Measurements from ENCODE around the gene CLDN24. TPM values are rescaled to one million over a fixed set of nuclear protein-coding genes. Genes with fewer than 3 reads are reported as not detected.
A peak's percentile ranks its signal among the peaks of the same experiment; 100 is the strongest.

Gene CLDN24
- total RNA-seq, 6 donors from 2014 or later: not detected

GRCh38 chr4:183318656-183319055, 3.6 kb downstream of the CLDN24 start:
- TF ChIP-seq POLR2A (IDR thresholded peaks at IDR 0.05) (no peak), EP300 (IDR thresholded peaks at IDR 0.05) (no peak), POLR2AphosphoS5 (IDR thresholded peaks at IDR 0.05) (no peak)
- TF ChIP-seq, protein P1, sequence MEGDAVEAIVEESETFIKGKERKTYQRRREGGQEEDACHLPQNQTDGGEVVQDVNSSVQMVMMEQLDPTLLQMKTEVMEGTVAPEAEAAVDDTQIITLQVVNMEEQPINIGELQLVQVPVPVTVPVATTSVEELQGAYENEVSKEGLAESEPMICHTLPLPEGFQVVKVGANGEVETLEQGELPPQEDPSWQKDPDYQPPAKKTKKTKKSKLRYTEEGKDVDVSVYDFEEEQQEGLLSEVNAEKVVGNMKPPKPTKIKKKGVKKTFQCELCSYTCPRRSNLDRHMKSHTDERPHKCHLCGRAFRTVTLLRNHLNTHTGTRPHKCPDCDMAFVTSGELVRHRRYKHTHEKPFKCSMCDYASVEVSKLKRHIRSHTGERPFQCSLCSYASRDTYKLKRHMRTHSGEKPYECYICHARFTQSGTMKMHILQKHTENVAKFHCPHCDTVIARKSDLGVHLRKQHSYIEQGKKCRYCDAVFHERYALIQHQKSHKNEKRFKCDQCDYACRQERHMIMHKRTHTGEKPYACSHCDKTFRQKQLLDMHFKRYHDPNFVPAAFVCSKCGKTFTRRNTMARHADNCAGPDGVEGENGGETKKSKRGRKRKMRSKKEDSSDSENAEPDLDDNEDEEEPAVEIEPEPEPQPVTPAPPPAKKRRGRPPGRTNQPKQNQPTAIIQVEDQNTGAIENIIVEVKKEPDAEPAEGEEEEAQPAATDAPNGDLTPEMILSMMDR (IDR thresholded peaks at IDR 0.05): no peak
- Histone ChIP-seq H3K4me1 (peaks cover 0 to 4% (median 0%) of the 10 kb centered on the region in 4 donors), H3K9me3 (no peaks in the 10 kb centered on the region), H3K27ac (no peak overlapping the region), H3K4me3 (no peak overlapping the region), H3K27me3 (no peaks in the 10 kb centered on the region), H3K36me3 (peaks cover 0 to 32% (median 12%) of the 10 kb centered on the region in 4 donors)
- WGBS, 2 donors: 82 to 84% methylated on average over 10 of the region's 10 CpGs
- ATAC-seq (ENCODE audit: low FRiP score in 2 of 2) (no peak), DNase-seq (peak in 1 of 2 donors; percentile 40)

- WGBS, 2 donors: 92 to 93% methylated on average over 9 of the region's 9 CpGs
- Histone ChIP-seq H3K4me3 (no peak overlapping the region), H3K27ac (no peak overlapping the region), H3K4me1 (no peaks in the 10 kb centered on the region), H3K36me3 (peaks cover 9 to 52% (median 27%) of the 10 kb centered on the region in 4 donors), H3K9me3 (no peaks in the 10 kb centered on the region), H3K27me3 (no peaks in the 10 kb centered on the region)
- ATAC-seq (ENCODE audit: low FRiP score in 2 of 2) (no peak), DNase-seq (no peak)
- no peak for TF ChIP-seq EP300 (IDR thresholded peaks at IDR 0.05)
- TF ChIP-seq POLR2AphosphoS5 (IDR thresholded peaks at IDR 0.05): no peak
- TF ChIP-seq, protein P1 (IDR thresholded peaks at IDR 0.05): no peak
- TF ChIP-seq POLR2A (IDR thresholded peaks at IDR 0.05): no peak
Measured at GRCh38 chr4:183314806-183315205, 7.4 kb downstream of the CLDN24 start.

DNA sequence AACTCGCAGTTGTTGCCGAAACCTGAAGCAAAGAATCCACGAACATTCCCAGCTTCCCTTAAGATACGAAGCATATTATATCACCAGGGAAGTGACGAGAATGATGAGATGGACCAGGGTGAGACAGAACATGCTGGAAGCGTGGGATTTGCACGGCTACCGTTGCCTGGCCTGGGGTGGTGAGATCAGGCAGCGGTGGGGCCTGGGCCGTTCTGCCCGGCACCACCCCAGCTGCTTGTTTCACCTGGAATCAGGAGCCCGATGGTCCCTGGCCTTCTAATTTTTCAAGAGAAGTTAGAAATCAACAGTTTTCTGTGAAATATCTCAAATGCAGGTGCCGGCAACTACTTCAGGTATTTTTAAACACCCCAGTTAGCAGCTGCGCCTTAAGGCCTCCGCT, 7.9 kb downstream of the CLDN24 start:
- Histone ChIP-seq H3K4me3 (no peak overlapping the region), H3K4me1 (no peaks in the 10 kb centered on the region), H3K36me3 (peaks cover 9 to 52% (median 27%) of the 10 kb centered on the region in 4 donors), H3K27me3 (no peaks in the 10 kb centered on the region), H3K9me3 (no peaks in the 10 kb centered on the region), H3K27ac (no peak overlapping the region)
- TF ChIP-seq POLR2AphosphoS5 (IDR thresholded peaks at IDR 0.05) (no peak), EP300 (IDR thresholded peaks at IDR 0.05) (no peak), POLR2A (IDR thresholded peaks at IDR 0.05) (no peak)
- TF ChIP-seq, protein P1 (IDR thresholded peaks at IDR 0.05): no peak
- DNase-seq (peak in 1 of 2 donors; percentile 16), ATAC-seq (ENCODE audit: low FRiP score in 2 of 2) (no peak)
- 93 to 97% methylated on average over 15 of the region's 15 CpGs for WGBS, 2 donors

- 90 to 98% methylated on average over 5 of the region's 5 CpGs for WGBS, 2 donors
- Histone ChIP-seq H3K36me3 (peaks cover 9 to 48% (median 27%) of the 10 kb centered on the region in 4 donors), H3K27me3 (no peaks in the 10 kb centered on the region), H3K27ac (no peak overlapping the region), H3K9me3 (no peaks in the 10 kb centered on the region), H3K4me3 (no peak overlapping the region), H3K4me1 (no peaks in the 10 kb centered on the region)
- ATAC-seq (ENCODE audit: low FRiP score in 2 of 2) (no peak), DNase-seq (no peak)
- TF ChIP-seq, protein P1 (IDR thresholded peaks at IDR 0.05): no peak
- TF ChIP-seq POLR2A (IDR thresholded peaks at IDR 0.05) (no peak), EP300 (IDR thresholded peaks at IDR 0.05) (no peak), POLR2AphosphoS5 (IDR thresholded peaks at IDR 0.05) (no peak)
Measured at GRCh38 chr4:183312841-183313240, 9.4 kb downstream of the CLDN24 start.

- Histone ChIP-seq H3K27me3 (no peaks in the 10 kb centered on the region), H3K4me3 (no peak overlapping the region), H3K9me3 (no peaks in the 10 kb centered on the region), H3K4me1 (no peaks in the 10 kb centered on the region), H3K36me3 (peaks cover 0 to 8% (median 0%) of the 10 kb centered on the region in 4 donors), H3K27ac (no peak overlapping the region)
- no peak for ATAC-seq (ENCODE audit: low FRiP score in 2 of 2)
- TF ChIP-seq POLR2AphosphoS5 (IDR thresholded peaks at IDR 0.05) (no peak), EP300 (IDR thresholded peaks at IDR 0.05) (no peak), POLR2A (IDR thresholded peaks at IDR 0.05) (no peak)
- TF ChIP-seq, protein P1 (IDR thresholded peaks at IDR 0.05): no peak
- DNase-seq: no peak
- WGBS, 2 donors: 92 to 93% methylated on average over 3 of the region's 3 CpGs
Measured at GRCh38 chr4:183306811-183307210, 15.4 kb downstream of the CLDN24 start.

Data from upper lobe of left lung (tissue), 6 donors.